Ovary (tissue), 10 donors: Measurements from ENCODE around the gene TBC1D14. TPM values are rescaled to one million over a fixed set of nuclear protein-coding genes. Genes with fewer than 3 reads are reported as not detected.
A peak's percentile ranks its signal among the peaks of the same experiment; 100 is the strongest.

ENCODE experiments used
- DNase-seq, 5 donors: peaks; one replicate each; pipeline ENCODE4 v3.0.0-alpha.2; 2019 to 2020
- H3K27ac ChIP-seq, 2 donors: fragments of 200-600 bp; one replicate each; pipeline versions ENCODE4 v1.5.1 to v1.8.0; 2019 to 2022
- H3K27me3 ChIP-seq: fragments of 200-600 bp; one replicate; pipeline ENCODE4 v1.8.0; 2022
- H3K36me3 ChIP-seq: fragments of 200-600 bp; sonication (generic); one replicate; pipeline ENCODE4 v1.5.1; 2019
- H3K4me1 ChIP-seq: one replicate; pipeline ENCODE4 v1.8.1; 2013; ENCODE audit warnings: mild to moderate bottlenecking, moderate library complexity; ENCODE audit not compliant: insufficient read depth
- H3K4me3 ChIP-seq: fragments of 200-600 bp; sonication (generic); one replicate; pipeline ENCODE4 v1.5.1; 2017
- H3K9me3 ChIP-seq, 2 donors: fragments of 200-600 bp in 1 of 2; sonication (generic) in 1 of 2; one replicate each; pipeline versions ENCODE4 v1.5.1 to v1.8.1; 2013 to 2019; ENCODE audit warnings: mild to moderate bottlenecking in 1 of 2, moderate library complexity in 1 of 2
- CTCF ChIP-seq, 3 donors: fragments of 450-650 bp in 2 of 3; fragments of 200-600 bp in 1 of 3; IDR thresholded peaks; one replicate each; pipeline versions ENCODE4 v1.5.1 to v1.8.0; 2016 to 2022; ENCODE audit warnings: antibody characterized with exemption in 3 of 3, mild to moderate bottlenecking in 1 of 3
- EP300 ChIP-seq: sonication (generic); formaldehyde crosslinking; IDR thresholded peaks from one replicate; pipeline ENCODE4 v1.6.1; 2017; ENCODE audit warnings: antibody characterized with exemption
- POLR2A ChIP-seq: fragments of 450-650 bp; IDR thresholded peaks from one replicate; pipeline ENCODE4 v1.6.1; 2017; ENCODE audit warnings: antibody characterized with exemption, mild to moderate bottlenecking, moderate library complexity
- WGBS, 3 donors: extraction: QIAGEN DNeasy Blood & Tissue Kit in 1 of 3; methylation state at CpG; one replicate each; pipeline versions ENCODE4 v1.1.5 to v1.1.7; 2013 to 2017; 5-methylcytosine and 5-hydroxymethylcytosine counted together
- intact Hi-C, 4 donors: fragments of 100-400 bp; cut with DNase I; formaldehyde crosslinking; loops; one replicate each; pipeline versions ENCODE4 v1.11.0 to v1.15.1; 2022 to 2023
- long read RNA-seq, 3 donors: library from polyadenylated mRNA in 2 of 3; unstranded in 2 of 3; transcript quantifications; one replicate each; pipeline ENCODE4 v2.0.0 and lab custom pipeline, GENCODE V29; 2021 to 2026
- polyA plus RNA-seq, 2 donors: library from polyadenylated mRNA; stranded (reverse); fragments of 200-250 nt in 1 of 2; fragments of 350-450 nt in 1 of 2; fragmentation: Illumina TruSeq in 1 of 2; extraction: RNeasy Lipid Tissue Mini Kit (QIAGEN cat#74804) in 1 of 2; gene quantifications; one replicate each; pipeline ENCODE4 v1.2.3, GENCODE V29; 2013 to 2014
- total RNA-seq, 7 donors: library from RNA; depleted of rRNA in 2 of 7; stranded (reverse); fragments of >200 nt in 2 of 7; fragmentation: NEBNext Ultra II Directional in 3 of 7; extraction: Animal tissue kit (Norgen Biotek cat#: 25700) in 3 of 7; gene quantifications; one replicate each; pipeline versions ENCODE4 v1.1.0 to v1.2.4, GENCODE V29; 2016 to 2023
- donor health status: DM: no; HTN: no; CAD: no; lungs with moderate emphysema.
- donor health status: DM: no; HTN: no; CAD: no.
- donor health status: Bipolar disorder and iron deficiency.
- donor health status: DM: yes; HTN: yes; CAD: no.
- donor health status: DM: no; HTN: no; CAD: no.
- donor health status: DM: yes; HTN: yes; CAD: no.

Gene TBC1D14
- 10 to 100 TPM; 19.9 to 39.6 (median 34.4) TPM for total RNA-seq
- polyA plus RNA-seq, result 10 to 100 TPM; 24.7 to 40.0 TPM
- long read RNA-seq, donor 1, full-length matches to known transcripts, result 6 of 42 reads
- long read RNA-seq, donor 1, partial matches to known transcripts, result 32 of 42 reads
- long read RNA-seq, donor 1, other reads (novel, unspliced or antisense), result 4 of 42 reads
- long read RNA-seq, donor 2, full-length matches to known transcripts, result 17 of 24 reads
- long read RNA-seq, donor 2, partial matches to known transcripts, result 7 of 24 reads
- long read RNA-seq, donor 2, other reads (novel, unspliced or antisense), result 0 of 24 reads
- long read RNA-seq, donor 3, full-length matches to known transcripts, result 57 of 100 reads
- long read RNA-seq, donor 3, partial matches to known transcripts, result 27 of 100 reads
- long read RNA-seq, donor 3, other reads (novel, unspliced or antisense), result 16 of 100 reads

- Histone ChIP-seq H3K36me3 (no peaks in the 10 kb centered on the region), H3K9me3 (no peaks in the 10 kb centered on the region), H3K4me1 (peaks cover 10% of the 10 kb centered on the region), H3K27ac (peak within 1 kb of the TSS; percentile 94 to 99), H3K4me3 (peak within 1 kb of the TSS; percentile 84), H3K27me3 (no peaks in the 10 kb centered on the region)
- peak; percentile 12 for TF ChIP-seq POLR2A
- peak in 2 of 3 donors; percentile 42 to 61 for TF ChIP-seq CTCF (IDR thresholded peaks at IDR 0.05)
- no peak for TF ChIP-seq EP300
- 0 to 1% (median 0%) methylated on average over 51 to 107 of the region's 108 CpGs for WGBS, 3 donors
- peak; percentile 88 to 91 (median 90) for DNase-seq
- intact Hi-C loops, result no loop called here
These were observed at the start of gene TBC1D14 for GRCh38 chr4:6909113-6909969. TBC1D14 (plus strand) TSS chr4:6909826; CDS start chr4:6923390, 13,564 bp downstream.

GRCh38 chr4:6868386-6868785, 41.2 kb upstream of the TBC1D14 start:
- H3K27ac ChIP-seq, result no peak overlapping the region
- WGBS, 3 donors, result 89 to 95% (median 94%) methylated on average over 8 of the region's 8 CpGs
- TF ChIP-seq EP300 (no peak), CTCF (IDR thresholded peaks at IDR 0.05) (no peak), POLR2A (no peak)
- no peak overlapping the region for H3K4me3 ChIP-seq
- no peaks in the 10 kb centered on the region for H3K4me1 ChIP-seq
- DNase-seq, result no peak
- intact Hi-C loops, result no loop called here
- no peaks in the 10 kb centered on the region for H3K27me3 ChIP-seq
- H3K36me3 ChIP-seq, result no peaks in the 10 kb centered on the region
- no peaks in the 10 kb centered on the region for H3K9me3 ChIP-seq

GRCh38 chr4:6869944-6870343, 39.7 kb upstream of the TBC1D14 start:
- WGBS, 3 donors, result 82 to 92% (median 92%) methylated on average over 2 of the region's 2 CpGs
- no peak overlapping the region for H3K4me3 ChIP-seq
- no peaks in the 10 kb centered on the region for H3K9me3 ChIP-seq
- H3K36me3 ChIP-seq, result no peaks in the 10 kb centered on the region
- no peak for DNase-seq
- no peaks in the 10 kb centered on the region for H3K4me1 ChIP-seq
- intact Hi-C loops, result loop anchor here (5.0 to 10.0 kb wide), 3 partner anchors 85 to 148 kb away; partner anchors contain the start of gene KIAA0232 (in 3 of the 4)
- H3K27ac ChIP-seq, result no peak overlapping the region
- H3K27me3 ChIP-seq, result no peaks in the 10 kb centered on the region
- TF ChIP-seq CTCF (IDR thresholded peaks at IDR 0.05) (no peak), EP300 (no peak), POLR2A (no peak)

- TF ChIP-seq POLR2A (no peak), EP300 (no peak), CTCF (IDR thresholded peaks at IDR 0.05) (no peak)
- Histone ChIP-seq H3K4me3 (no peak overlapping the region), H3K9me3 (no peaks in the 10 kb centered on the region), H3K27ac (no peak overlapping the region), H3K4me1 (no peaks in the 10 kb centered on the region), H3K36me3 (no peaks in the 10 kb centered on the region), H3K27me3 (no peaks in the 10 kb centered on the region)
- intact Hi-C loops, result loop anchor here (5.0 to 10.0 kb wide), 3 partner anchors 88 to 151 kb away; partner anchors contain the start of gene KIAA0232 (in 3 of the 4)
- no peak for DNase-seq
These were observed 36.3 kb upstream of the TBC1D14 start for GRCh38 chr4:6873291-6873690.
